Hepatic stellate cell (primary cell): ENCODE measurements around the gene PEX16.

ENCODE experiments used
- DNase-seq: peaks from one replicate; pipeline ENCODE4 v3.0.0; 2011; ENCODE audit warnings: low spot score

Gene PEX16

DNA sequence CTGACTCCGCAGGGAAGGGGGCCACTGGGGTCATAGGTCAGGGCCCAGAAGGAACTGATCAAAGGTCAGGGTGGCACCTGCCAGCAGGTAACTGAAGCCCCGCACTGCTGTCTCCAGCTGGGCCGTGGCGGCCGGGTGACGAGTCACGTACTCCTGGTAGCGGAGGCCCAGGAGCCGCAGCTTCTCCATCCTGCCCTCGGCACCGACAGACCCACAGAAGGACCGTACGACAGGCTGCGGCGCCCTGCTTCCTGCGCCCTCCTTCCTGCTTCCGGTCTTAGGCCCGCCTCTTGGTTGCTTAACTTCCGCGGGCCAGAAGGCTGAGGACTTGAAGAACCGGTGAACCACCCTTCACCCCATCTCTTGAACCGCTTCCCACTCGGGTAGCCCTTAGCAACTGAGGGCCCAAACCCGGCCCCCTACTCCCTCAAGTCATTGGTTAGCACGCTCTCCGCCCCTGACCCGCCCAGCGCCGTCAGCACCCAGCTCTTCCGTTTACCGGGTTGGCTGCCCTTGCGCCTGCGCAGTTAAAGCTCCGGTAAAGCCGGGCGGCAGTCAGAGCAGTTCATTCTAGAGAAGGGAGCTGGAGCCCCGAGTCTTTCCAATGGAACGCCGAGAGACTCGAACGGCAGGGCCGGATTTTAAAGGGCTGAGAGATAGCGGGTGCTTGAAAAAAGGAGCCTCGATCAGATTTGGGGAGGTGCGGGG, at the start of gene PEX16:
TSS of gene PEX16 (minus strand) at position 255 of the 708 bp plus-strand sequence. CDS start at position 189, 66 bp downstream.
- DNase-seq = peak; percentile 100

GRCh38 chr11:45964911-45965389, 47.3 kb upstream of the PEX16 start:
- DNase-seq = peak; percentile 72

GRCh38 chr11:45961751-45962240, 44.1 kb upstream of the PEX16 start:
- DNase-seq = no peak

DNA sequence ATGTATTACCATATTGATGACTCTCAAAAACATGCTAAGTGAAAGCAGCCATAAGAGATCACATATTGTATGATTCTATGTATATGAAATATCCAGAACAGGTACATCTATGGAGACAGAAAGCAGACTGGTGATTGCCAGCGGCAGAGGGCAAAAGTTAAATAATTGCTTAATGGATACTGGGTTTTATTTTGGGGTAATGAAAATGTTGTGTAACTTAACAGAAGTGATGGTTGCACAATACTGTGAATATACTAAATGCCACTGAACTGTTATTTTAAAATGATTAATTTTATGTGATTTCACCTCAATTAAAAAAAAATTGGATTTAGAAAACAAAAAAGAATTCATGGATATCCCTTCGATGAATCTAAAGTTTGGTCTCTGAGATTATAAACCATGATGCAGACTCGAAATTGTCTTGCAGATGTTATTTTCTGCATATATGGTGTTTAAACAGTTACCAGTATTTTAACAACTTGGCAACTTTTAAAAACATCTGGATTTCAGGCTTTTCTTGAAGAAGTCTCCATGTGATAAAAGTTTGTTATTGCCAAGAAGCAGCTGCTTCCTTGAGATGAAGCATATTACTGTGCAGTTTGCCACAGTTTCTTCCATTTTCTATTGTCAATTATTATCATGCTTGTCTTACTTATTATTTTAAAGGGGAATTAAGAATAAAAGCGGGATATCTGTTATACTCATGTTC, 42.9 kb upstream of the PEX16 start:
- no peak for DNase-seq

- no peak for DNase-seq
These were observed 42.2 kb upstream of the PEX16 start for GRCh38 chr11:45959851-45960250.

DNA sequence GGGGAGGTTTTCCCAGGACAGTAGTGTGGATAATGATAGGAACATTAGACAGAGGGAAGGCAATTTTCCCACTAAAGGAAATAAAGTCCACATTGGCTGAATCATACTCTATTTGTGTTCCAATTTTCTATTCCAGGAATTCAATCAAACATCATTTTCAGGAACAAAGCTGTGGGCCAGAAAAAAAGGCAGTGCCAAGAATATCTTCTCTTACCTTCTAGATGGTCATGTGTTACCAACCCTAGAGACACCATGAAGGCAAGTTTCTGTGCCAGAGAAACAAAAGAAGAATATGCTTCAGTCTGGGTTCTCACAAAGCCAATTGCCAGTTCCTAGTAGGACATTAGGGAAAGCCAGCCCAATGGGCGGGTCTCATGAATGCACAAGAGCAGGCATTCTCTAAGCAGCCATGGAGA, 32.3 kb upstream of the PEX16 start:
- DNase-seq = no peak

GRCh38 chr11:45948356-45948755, 30.7 kb upstream of the PEX16 start:
- DNase-seq = no peak

GRCh38 chr11:45947885-45948284, 30.2 kb upstream of the PEX16 start:
- no peak for DNase-seq

GRCh38 chr11:45945397-45945999, 27.8 kb upstream of the PEX16 start:
- DNase-seq = no peak

DNA sequence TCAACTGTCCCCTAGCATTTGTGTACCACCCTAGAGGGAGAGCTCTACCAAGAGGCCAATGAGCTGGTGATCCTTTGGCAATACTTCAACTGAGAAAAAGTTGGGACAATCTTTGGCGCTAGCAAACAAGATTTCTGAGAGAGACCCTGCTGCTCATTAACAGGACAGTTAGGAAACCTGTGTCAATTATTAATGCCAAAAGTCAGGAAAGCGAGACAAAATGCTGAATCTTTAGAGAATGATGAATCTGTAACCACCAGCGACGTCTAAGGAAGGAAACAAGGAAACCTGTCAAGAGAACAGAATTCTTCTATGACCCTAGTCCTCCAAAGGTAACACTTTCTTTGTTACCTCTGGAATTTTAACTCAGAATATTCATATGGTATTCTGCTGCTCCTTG, 24.7 kb upstream of the PEX16 start:
- no peak for DNase-seq

DNA sequence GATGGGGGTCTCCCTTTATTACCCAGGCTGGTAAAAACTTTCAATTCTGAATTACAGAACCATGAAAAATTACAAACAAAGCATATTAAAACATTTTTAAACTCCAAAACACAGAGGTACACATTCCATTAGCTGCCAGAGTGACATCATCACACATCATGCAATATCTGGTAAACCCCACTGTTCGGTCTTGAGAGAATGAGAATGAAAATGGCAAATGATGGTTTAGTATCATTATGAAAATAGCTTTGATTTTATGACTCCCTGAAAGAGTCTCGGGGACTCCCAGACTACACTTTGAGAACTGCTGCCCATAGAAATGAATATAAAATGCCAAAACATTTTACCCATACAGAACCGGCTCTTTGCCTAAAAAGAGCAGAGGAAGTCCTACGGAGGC, 23.6 kb upstream of the PEX16 start:
- no peak for DNase-seq

DNA sequence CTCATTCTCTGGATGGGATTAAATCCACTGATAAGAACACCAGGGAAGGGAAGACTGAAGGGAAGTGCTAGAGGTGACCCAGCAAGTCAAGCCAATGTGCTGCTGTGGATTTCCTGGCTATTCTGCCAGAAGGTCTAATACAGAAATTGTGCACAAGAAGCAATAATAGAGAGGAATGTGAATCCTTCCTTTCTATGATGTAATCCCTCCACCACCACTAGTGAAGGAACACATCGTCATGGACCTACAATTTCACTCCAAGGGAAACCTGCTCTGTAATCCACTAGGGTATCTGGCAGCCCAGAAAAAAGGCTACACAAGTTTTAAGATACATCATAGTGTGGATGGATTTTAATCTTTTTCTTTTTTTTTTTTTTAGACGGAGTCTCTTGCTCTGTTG, 22.2 kb upstream of the PEX16 start:
- DNase-seq = no peak

- DNase-seq = no peak
These were observed 20.2 kb upstream of the PEX16 start for GRCh38 chr11:45937916-45938315.

GRCh38 chr11:45936511-45937054, 18.9 kb upstream of the PEX16 start:
- DNase-seq = no peak

DNA sequence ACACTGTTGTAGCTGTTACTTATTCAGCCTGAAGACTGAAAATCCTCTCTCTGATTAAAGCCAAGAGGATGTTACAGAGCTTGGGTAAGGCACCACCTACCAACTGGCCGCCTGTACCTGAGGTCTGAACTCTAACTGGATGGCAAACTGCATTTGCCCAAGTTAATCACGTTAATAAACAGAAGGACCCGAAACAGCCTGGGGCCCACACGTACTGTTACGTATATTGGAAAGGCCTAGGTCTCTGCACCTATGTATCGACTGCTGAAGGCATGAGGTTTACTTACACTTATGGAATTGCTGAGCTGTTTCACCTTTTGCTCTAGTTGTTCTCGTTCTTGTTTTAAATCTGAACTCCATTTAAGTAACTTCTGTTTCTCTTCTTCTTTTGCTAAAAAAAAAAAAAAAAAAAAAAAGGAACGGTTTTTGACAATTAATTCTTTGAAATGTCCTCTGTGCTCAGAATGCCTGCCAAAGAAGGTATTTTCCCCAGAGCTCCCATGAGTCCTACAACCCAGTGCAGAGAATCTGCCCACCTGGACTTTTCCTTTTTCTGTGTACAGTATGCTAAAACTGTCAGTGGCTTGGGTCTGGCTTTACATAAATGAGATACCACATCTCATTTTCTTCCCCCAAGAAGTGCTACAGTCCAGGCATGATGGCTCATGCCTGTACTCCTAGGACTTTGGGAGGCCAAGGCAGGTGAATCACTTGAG, 17.8 kb upstream of the PEX16 start:
- DNase-seq = no peak

DNA sequence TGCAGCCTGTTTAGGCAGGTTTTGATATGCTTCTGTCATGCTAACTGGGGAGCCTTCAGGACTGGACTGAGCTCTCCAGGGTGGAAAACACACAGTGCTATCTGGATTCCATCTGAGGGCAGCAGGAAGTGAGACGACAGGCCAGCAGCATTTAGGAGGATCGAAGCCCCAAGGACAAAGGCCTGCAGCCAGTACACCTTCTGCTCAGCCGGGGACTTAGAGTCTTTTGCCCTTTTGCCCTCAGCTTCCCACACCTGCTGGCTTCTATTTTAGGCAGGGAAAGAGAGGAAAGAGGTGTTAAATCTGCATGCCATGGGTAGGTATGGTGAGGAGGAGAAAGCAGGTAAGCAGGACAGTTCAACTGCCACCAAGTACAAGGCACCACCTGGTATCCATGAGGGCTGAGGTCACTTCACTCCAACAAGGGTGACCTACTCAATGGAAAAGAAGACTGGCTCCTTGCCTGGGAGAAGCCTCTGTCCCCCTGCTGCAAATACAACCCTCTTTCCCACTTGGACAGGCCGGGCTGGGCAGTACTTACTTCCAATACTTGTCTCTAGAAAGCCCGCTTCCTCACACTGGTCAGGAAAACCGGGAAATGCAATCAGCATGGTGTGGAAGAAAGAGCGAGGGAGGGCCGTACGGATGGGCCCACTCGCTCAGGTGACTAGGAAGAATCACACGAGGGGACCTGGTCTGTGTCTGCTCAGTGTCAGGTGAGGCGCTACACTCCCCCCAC, 17.1 kb upstream of the PEX16 start:
- DNase-seq = no peak

GRCh38 chr11:45933846-45934579, 16.3 kb upstream of the PEX16 start:
- no peak for DNase-seq

DNA sequence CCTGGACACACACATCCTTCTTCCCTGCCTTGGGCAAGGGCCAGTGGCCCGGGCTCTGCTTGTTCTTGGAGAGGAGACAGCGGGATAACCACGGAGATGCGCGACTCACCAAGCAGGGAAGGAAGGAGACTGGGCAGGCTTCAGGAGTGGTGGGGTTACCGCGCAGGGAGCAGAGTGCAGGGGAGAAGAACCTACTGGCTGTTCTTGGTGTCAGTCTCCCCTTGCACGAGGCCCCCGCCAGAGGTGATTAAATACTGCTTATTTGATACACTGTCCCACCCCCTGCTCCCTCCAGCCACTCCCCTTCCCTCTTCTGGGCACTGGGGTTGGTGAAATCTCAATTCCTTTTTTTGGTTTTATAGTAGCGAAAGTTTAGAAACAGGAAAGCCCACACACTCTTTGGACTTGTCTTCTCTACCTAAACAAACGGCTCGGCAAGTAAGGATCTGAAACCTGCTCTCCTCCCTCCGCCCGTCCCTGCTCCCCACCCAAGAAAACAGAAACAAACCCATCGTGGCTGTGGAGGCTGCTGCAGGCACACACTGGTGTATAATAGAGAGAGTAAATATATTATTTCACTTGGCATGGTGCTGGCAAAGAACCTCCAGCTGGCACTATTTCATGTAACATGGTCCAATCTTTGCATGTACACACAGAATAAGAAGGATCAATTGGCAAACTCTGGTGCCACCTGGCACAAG, 15.6 kb upstream of the PEX16 start:
- no peak for DNase-seq

GRCh38 chr11:45932217-45932616, 14.5 kb upstream of the PEX16 start:
- no peak for DNase-seq

- DNase-seq = no peak
These were observed 14.1 kb upstream of the PEX16 start for GRCh38 chr11:45931739-45932138.
